GM19099 (cell line): ENCODE results near the gene KANSL1.

Experiments
- POLR2A ChIP-seq: IDR thresholded peaks from 3 replicates; pipeline ENCODE4 v1.6.1; 2011; ENCODE audit warnings: low read depth; ENCODE audit not compliant: insufficient read length; ENCODE audit errors: extremely low read depth

KANSL1 gene

DNA sequence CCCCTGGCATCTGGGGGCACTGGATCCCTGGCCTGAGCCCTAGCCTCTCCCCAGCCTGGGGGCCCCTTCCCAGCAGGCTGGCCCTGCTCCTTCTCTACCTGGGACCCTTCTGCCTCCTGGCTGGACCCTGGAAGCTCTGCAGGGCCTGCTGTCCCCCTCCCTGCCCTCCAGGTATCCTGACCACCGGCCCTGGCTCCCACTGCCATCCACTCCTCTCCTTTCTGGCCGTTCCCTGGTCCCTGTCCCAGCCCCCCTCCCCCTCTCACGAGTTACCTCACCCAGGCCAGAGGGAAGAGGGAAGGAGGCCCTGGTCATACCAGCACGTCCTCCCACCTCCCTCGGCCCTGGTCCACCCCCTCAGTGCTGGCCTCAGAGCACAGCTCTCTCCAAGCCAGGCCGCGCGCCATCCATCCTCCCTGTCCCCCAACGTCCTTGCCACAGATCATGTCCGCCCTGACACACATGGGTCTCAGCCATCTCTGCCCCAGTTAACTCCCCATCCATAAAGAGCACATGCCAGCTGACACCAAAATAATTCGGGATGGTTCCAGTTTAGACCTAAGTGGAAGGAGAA, 180.6 kb downstream of the KANSL1 start:
- TF ChIP-seq POLR2A, result no peak

DNA sequence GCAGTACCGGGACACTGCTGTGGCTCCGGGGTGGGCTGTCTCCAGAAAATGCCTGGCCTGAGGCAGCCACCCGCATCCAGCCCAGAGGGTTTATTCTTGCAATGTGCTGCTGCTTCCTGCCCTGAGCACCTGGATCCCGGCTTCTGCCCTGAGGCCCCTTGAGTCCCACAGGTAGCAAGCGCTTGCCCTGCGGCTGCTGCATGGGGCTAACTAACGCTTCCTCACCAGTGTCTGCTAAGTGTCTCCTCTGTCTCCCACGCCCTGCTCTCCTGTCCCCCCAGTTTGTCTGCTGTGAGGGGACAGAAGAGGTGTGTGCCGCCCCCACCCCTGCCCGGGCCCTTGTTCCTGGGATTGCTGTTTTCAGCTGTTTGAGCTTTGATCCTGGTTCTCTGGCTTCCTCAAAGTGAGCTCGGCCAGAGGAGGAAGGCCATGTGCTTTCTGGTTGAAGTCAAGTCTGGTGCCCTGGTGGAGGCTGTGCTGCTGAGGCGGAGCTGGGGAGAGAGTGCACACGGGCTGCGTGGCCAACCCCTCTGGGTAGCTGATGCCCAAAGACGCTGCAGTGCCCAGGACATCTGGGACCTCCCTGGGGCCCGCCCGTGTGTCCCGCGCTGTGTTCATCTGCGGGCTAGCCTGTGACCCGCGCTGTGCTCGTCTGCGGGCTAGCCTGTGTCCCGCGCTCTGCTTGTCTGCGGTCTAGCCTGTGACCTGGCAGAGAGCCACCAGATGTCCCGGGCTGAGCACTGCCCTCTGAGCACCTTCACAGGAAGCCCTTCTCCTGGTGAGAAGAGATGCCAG, 181.3 kb downstream of the KANSL1 start:
- no peak for TF ChIP-seq POLR2A

DNA sequence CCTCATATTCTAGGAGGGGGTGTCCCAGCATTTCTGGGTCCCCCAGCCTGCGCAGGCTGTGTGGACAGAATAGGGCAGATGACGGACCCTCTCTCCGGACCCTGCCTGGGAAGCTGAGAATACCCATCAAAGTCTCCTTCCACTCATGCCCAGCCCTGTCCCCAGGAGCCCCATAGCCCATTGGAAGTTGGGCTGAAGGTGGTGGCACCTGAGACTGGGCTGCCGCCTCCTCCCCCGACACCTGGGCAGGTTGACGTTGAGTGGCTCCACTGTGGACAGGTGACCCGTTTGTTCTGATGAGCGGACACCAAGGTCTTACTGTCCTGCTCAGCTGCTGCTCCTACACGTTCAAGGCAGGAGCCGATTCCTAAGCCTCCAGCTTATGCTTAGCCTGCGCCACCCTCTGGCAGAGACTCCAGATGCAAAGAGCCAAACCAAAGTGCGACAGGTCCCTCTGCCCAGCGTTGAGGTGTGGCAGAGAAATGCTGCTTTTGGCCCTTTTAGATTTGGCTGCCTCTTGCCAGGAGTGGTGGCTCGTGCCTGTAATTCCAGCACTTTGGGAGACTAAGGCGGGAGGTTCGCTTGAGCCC, 182.5 kb downstream of the KANSL1 start:
- no peak for TF ChIP-seq POLR2A

DNA sequence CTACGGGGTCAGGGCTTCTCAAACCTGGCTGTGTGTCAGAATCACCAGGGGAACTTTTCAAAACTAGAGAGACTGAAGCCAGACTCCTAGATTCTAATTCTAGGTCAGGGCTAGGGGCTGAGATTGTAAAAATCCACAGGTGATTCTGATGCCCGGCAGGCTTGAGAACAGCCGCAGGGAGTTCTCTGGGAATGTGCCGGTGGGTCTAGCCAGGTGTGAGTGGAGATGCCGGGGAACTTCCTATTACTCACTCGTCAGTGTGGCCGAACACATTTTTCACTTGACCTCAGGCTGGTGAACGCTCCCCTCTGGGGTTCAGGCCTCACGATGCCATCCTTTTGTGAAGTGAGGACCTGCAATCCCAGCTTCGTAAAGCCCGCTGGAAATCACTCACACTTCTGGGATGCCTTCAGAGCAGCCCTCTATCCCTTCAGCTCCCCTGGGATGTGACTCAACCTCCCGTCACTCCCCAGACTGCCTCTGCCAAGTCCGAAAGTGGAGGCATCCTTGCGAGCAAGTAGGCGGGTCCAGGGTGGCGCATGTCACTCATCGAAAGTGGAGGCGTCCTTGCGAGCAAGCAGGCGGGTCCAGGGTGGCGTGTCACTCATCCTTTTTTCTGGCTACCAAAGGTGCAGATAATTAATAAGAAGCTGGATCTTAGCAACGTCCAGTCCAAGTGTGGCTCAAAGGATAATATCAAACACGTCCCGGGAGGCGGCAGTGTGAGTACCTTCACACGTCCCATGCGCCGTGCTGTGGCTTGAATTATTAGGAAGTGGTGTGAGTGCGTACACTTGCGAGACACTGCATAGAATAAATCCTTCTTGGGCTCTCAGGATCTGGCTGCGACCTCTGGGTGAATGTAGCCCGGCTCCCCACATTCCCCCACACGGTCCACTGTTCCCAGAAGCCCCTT, 183.3 kb downstream of the KANSL1 start:
- no peak for TF ChIP-seq POLR2A

DNA sequence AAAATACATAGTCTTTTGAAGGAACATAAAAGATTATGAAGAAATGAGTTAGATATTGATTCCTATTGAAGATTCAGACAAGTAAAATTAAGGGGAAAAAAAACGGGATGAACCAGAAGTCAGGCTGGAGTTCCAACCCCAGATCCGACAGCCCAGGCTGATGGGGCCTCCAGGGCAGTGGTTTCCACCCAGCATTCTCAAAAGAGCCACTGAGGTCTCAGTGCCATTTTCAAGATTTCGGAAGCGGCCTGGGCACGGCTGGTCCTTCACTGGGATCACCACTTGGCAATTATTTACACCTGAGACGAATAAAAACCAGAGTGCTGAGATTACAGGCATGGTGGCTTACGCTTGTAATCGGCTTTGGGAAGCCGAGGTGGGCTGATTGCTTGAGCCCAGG, 184.6 kb downstream of the KANSL1 start:
- TF ChIP-seq POLR2A, result no peak

DNA sequence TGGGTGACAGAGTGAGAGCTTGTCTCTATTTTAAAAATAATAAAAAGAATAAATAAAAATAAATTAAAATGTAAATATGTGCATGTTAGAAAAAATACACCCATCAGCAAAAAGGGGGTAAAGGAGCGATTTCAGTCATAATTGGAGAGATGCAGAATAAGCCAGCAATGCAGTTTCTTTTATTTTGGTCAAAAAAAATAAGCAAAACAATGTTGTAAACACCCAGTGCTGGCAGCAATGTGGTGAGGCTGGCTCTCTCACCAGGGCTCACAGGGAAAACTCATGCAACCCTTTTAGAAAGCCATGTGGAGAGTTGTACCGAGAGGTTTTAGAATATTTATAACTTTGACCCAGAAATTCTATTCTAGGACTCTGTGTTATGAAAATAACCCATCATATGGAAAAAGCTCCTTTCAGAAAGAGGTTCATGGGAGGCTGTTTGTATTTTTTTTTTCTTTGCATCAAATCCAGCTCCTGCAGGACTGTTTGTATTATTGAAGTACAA, 185.7 kb downstream of the KANSL1 start:
- no peak for TF ChIP-seq POLR2A

DNA sequence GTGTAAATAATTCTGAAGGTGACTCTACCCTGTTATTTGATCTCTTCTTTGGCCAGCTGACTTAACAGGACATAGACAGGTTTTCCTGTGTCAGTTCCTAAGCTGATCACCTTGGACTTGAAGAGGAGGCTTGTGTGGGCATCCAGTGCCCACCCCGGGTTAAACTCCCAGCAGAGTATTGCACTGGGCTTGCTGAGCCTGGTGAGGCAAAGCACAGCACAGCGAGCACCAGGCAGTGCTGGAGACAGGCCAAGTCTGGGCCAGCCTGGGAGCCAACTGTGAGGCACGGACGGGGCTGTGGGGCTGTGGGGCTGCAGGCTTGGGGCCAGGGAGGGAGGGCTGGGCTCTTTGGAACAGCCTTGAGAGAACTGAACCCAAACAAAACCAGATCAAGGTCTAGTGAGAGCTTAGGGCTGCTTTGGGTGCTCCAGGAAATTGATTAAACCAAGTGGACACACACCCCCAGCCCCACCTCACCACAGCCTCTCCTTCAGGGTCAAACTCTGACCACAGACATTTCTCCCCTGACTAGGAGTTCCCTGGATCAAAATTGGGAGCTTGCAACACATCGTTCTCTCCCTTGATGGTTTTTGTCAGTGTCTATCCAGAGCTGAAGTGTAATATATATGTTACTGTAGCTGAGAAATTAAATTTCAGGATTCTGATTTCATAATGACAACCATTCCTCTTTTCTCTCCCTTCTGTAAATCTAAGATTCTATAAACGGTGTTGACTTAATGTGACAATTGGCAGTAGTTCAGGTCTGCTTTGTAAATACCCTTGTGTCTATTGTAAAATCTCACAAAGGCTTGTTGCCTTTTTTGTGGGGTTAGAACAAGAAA, 189.1 kb downstream of the KANSL1 start:
- TF ChIP-seq POLR2A, result no peak

DNA sequence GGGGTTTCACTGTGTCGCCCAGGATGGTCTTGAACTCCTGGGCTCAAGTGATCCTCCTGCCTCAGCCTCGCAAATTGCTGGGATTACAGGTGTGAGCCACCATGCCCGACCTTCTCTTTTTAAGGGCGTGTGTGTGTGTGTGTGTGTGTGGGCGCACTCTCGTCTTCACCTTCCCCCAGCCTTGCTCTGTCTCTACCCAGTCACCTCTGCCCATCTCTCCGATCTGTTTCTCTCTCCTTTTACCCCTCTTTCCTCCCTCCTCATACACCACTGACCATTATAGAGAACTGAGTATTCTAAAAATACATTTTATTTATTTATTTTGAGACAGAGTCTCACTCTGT, 190.3 kb downstream of the KANSL1 start:
- no peak for TF ChIP-seq POLR2A

DNA sequence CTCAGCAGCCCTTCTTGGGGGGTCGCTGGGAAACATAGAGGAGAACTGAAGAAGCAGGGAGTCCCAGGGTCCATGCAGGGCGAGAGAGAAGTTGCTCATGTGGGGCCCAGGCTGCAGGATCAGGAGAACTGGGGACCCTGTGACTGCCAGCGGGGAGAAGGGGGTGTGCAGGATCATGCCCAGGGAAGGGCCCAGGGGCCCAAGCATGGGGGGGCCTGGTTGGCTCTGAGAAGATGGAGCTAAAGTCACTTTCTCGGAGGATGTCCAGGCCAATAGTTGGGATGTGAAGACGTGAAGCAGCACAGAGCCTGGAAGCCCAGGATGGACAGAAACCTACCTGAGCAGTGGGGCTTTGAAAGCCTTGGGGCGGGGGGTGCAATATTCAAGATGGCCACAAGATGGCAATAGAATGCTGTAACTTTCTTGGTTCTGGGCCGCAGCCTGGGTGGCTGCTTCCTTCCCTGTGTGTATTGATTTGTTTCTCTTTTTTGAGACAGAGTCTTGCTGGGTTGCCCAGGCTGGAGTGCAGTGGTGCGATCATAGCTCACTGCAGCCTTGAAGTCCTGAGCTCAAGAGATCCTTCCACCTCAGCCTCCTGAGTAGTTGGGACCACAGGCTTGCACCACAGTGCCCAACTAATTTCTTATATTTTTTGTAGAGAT, 190.8 kb downstream of the KANSL1 start:
- no peak for TF ChIP-seq POLR2A

DNA sequence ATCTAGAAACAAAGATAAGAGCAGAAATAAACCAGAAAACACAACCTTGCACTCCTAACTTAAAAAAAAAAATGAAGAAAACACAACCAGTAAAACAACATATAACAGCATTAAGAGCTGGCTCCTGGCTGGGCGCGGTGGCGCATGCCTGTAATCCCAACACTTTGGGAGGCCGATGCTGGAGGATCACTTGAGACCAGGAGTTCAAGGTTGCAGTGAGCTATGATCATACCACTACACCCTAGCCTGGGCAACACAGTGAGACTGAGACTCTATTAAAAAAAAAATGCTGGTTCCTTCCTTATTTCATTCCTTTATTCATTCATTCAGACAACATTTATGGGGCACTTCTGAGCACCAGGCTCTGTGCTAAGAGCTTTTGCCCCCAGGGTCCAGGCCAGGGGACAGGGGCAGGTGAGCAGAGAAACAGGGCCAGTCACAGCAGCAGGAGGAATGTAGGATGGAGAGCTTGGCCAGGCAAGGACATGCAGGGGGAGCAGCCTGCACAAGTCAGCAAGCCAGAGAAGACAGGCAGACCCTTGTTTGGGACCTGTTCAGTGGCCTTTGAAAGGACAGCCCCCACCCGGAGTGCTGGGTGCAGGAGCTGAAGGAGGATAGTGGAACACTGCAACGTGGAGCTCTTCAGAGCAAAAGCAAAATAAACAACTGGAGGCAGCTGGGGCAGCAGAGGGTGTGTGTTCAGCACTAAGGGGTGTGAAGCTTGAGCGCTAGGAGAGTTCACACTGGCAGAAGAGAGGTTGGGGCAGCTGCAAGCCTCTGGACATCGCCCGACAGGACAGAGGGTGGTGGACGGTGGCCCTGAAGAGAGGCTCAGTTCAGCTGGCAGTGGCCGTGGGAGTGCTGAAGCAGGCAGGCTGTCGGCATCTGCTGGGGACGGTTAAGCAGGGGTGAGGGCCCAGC, 191.6 kb downstream of the KANSL1 start:
- TF ChIP-seq POLR2A, result no peak

DNA sequence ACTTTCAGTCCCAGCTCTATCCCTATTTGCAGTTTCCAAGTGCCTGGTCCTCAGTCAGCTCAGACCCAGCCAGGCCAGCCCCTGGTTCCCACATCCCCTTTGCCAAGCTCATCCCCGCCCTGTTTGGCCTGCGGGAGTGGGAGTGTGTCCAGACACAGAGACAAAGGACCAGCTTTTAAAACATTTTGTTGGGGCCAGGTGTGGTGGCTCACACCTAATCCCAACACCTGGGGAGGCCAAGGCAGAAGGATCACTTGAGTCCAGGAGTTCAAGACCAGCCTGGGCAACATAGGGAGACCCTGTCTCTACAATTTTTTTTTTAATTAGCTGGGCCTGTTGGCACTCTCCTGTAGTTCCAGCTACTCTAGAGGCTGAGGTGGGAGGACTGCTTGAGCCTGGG, 192.5 kb downstream of the KANSL1 start:
- TF ChIP-seq POLR2A, result no peak

DNA sequence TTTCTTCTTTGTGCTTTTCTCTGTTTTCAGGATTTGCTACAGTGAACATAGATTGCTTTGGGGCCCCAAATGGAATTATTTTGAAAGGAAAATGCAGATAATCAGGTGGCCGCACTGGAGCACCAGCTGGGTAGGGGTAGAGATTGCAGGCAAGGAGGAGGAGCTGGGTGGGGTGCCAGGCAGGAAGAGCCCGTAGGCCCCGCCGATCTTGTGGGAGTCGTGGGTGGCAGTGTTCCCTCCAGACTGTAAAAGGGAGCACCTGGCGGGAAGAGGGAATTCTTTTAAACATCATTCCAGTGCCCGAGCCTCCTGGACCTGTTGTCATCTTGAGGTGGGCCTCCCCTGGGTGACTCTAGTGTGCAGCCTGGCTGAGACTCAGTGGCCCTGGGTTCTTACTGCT, 192.9 kb downstream of the KANSL1 start:
- TF ChIP-seq POLR2A, result no peak

DNA sequence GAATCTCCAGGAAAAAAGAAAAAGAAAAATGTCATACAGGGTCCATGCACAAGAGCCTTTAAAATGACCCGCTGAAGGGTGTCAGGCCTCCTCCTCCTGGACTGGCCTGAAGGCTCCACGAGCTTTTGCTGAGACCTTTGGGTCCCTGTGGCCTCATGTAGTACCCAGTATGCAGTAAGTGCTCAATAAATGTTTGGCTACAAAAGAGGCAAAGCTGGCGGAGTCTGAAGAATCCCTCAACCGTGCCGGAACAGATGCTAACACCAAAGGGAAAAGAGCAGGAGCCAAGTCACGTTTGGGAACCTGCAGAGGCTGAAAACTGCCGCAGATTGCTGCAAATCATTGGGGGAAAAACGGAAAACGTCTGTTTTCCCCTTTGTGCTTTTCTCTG, 193.3 kb downstream of the KANSL1 start:
- no peak for TF ChIP-seq POLR2A
